ENCODE data around the gene ZNF335.
A peak's percentile ranks its signal among the peaks of the same experiment; 100 is the strongest.

Gene ZNF335

GRCh38 chr20:45971675-45972499, at the start of gene ZNF335:
ZNF335 (minus strand) TSS chr20:45972203; CDS start chr20:45971410, 793 bp downstream.
- peak within 1 kb of the TSS; percentile 99 for H3K27ac ChIP-seq
- CTCF ChIA-PET: interaction anchor here (0.6 to 7.4 kb wide), 7 partner anchors 11 to 625 kb away, joined by 3 to 79 read pairs (median 15); partner anchors contain the start of gene PCIF1
- no peak for TF ChIP-seq CTCF (conservative IDR thresholded peaks at IDR 0.05; ENCODE audit: low read depth)
- DNase-seq (ENCODE audit: low spot score): peak; percentile 100
- POLR2A ChIA-PET (ENCODE audit: low non-redundant PET): interaction anchor here (0.6 to 3.2 kb wide), 4 partner anchors 9 to 149 kb away, joined by 3 to 20 read pairs (median 4); partner anchors contain the start of gene PCIF1

- TF ChIP-seq CTCF (conservative IDR thresholded peaks at IDR 0.05; ENCODE audit: low read depth): no peak
- no peak overlapping the region for H3K27ac ChIP-seq
- no peak for DNase-seq (ENCODE audit: low spot score)
- ChIA-PET POLR2A (ENCODE audit: low non-redundant PET) (no interaction called here), CTCF (interaction anchor here (1.2 to 1.3 kb wide), 2 partner anchors 9 to 16 kb away, joined by 3 to 5 read pairs; no protein-coding TSS in a partner anchor)
Measured at GRCh38 chr20:46020555-46020954, 48.6 kb upstream of the ZNF335 start.

- DNase-seq (ENCODE audit: low spot score): no peak
- ChIA-PET CTCF (interaction anchor here (0.6 to 1.3 kb wide), 3 partner anchors 9 to 49 kb away, joined by 3 to 6 read pairs (median 3); no protein-coding TSS in a partner anchor), POLR2A (ENCODE audit: low non-redundant PET) (no interaction called here)
- no peak for TF ChIP-seq CTCF (conservative IDR thresholded peaks at IDR 0.05; ENCODE audit: low read depth)
- H3K27ac ChIP-seq: no peak overlapping the region
Measured at GRCh38 chr20:46018611-46019010, 46.6 kb upstream of the ZNF335 start.

GRCh38 chr20:46018112-46018511, 46.1 kb upstream of the ZNF335 start:
- POLR2A ChIA-PET (ENCODE audit: low non-redundant PET): no interaction called here
- no peak overlapping the region for H3K27ac ChIP-seq
- TF ChIP-seq CTCF (conservative IDR thresholded peaks at IDR 0.05; ENCODE audit: low read depth): no peak
- no peak for DNase-seq (ENCODE audit: low spot score)
- CTCF ChIA-PET: interaction anchor here (0.6 to 1.3 kb wide), 4 partner anchors 9 to 48 kb away, joined by 3 to 6 read pairs (median 4); no protein-coding TSS in a partner anchor

GRCh38 chr20:46017272-46017671, 45.3 kb upstream of the ZNF335 start:
- H3K27ac ChIP-seq: no peak overlapping the region
- no peak for TF ChIP-seq CTCF (conservative IDR thresholded peaks at IDR 0.05; ENCODE audit: low read depth)
- ChIA-PET CTCF (interaction anchor here (0.6 to 1.3 kb wide), 3 partner anchors 30 to 343 kb away, joined by 4 to 6 read pairs (median 4); no protein-coding TSS in a partner anchor), POLR2A (ENCODE audit: low non-redundant PET) (no interaction called here)
- DNase-seq (ENCODE audit: low spot score): no peak

- H3K27ac ChIP-seq: no peak overlapping the region
- POLR2A ChIA-PET (ENCODE audit: low non-redundant PET): interaction anchor here (0.5 to 0.6 kb wide), 3 partner anchors 17 to 332 kb away, joined by 3 to 5 read pairs (median 4); no protein-coding TSS in a partner anchor
- DNase-seq (ENCODE audit: low spot score): no peak
Measured at GRCh38 chr20:46014517-46015396, 42.8 kb upstream of the ZNF335 start.

More at GRCh38 chr20:46014517-46015396, 42.8 kb upstream of the ZNF335 start:
- CTCF ChIA-PET: interaction anchor here (0.6 to 4.7 kb wide), 49 partner anchors 8 to 511 kb away, joined by 3 to 82 read pairs (median 5); partner anchors contain the start of genes ACOT8, SLC12A5, ZNF335 and ZSWIM3
- TF ChIP-seq CTCF (conservative IDR thresholded peaks at IDR 0.05; ENCODE audit: low read depth): no peak
